Loucy (cell line): Measurements from ENCODE around the gene FAM124A.

Source experiments
- EZH2phosphoT487 ChIP-seq: fragments of 200-600 bp; IDR thresholded peaks from 2 replicates; pipeline ENCODE4 v1.6.1; 2018; ENCODE audit warnings: antibody characterized with exemption, mild to moderate bottlenecking, moderate library complexity, borderline replicate concordance
- TF ChIP-seq, protein P1 (sequence below): fragments of 200-600 bp; sonication (generic); conservative IDR thresholded peaks from 2 replicates; pipeline ENCODE4 v1.5.1; 2014; ENCODE audit warnings: mild to moderate bottlenecking, antibody characterized with exemption, low read length

DNA sequence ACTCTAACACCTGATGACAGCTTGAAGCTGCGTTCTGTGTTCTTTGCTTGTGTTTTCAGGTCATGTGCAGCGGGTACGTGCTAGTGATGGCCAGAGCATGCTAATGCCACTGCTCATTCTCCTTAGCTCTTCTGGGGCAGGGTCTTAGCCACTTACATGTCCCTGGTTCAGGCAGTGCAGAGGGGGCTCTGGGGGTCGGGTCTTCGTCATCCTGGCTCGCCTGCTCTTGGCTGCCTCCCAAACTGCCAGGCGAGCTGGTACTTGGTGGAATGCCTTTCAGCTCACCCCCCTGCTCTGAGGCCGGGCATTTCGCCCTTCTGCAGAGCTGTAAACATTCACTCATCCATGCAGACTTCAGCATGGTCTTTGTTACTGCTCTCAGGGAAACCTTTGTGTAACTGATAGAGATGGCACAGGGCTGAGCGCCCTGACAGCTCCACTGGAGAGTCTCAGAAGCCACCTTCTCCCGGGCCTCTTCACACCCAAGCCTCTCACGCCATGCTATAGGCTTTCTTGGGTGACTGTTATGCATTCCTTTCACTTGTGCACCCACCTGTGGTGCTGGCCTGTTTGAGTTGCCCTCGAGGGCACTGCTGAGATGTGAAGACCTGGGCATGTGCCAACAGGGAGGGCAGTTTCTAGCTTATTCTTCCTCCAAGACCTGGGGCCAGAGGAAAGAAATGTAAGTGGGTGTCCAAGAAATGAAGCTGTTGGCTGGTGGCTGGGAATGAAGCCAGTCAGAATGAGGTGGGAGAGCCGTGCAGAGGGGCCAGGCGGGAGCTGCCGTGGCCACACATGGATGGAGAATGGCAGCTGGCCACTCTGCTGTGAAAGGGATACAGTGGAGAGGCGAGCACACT is 24.4 kb downstream of the FAM124A start:
- TF ChIP-seq, protein P1, sequence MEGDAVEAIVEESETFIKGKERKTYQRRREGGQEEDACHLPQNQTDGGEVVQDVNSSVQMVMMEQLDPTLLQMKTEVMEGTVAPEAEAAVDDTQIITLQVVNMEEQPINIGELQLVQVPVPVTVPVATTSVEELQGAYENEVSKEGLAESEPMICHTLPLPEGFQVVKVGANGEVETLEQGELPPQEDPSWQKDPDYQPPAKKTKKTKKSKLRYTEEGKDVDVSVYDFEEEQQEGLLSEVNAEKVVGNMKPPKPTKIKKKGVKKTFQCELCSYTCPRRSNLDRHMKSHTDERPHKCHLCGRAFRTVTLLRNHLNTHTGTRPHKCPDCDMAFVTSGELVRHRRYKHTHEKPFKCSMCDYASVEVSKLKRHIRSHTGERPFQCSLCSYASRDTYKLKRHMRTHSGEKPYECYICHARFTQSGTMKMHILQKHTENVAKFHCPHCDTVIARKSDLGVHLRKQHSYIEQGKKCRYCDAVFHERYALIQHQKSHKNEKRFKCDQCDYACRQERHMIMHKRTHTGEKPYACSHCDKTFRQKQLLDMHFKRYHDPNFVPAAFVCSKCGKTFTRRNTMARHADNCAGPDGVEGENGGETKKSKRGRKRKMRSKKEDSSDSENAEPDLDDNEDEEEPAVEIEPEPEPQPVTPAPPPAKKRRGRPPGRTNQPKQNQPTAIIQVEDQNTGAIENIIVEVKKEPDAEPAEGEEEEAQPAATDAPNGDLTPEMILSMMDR = no peak
- no peak for TF ChIP-seq EZH2phosphoT487
